HG03280 (cell line): ENCODE data around the gene LY9.

Experiments used
- ATAC-seq: cut with Tn5 transposase; IDR thresholded peaks from one replicate; pipeline ENCODE4 v1.9.1; 2021; ENCODE audit warnings: mild to moderate bottlenecking, moderate library complexity; ENCODE audit not compliant: unreplicated experiment

LY9 gene

DNA sequence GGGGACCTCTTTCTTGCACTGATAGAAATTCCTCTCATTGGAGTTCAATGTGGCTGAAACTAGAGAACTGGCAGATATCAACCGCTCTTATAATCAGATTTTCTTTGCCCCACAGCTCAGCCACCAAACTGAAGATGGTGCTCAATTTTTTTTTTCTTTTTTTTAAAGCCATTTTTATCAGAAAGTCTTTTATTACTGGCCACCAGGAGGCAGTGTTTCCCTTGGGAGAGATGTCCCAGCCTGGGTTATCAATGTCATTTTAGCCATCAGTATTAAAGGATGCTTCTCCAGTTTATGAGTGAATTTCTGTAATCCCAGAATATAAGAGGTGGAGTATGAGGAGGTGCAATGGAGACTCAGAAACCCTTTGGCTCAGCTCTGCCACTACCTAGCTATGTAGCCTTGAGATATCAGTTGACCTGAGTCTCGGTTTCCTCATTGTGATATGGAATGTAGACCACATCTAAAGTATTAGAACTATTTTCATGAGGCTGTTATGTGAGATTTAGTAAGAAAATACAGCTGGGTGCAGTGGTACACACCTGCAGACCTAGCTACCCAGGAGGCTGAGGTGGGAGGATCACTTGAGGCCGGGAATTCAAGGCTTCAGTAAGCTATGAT is 39.1 kb downstream of the LY9 start:
- no peak for ATAC-seq

DNA sequence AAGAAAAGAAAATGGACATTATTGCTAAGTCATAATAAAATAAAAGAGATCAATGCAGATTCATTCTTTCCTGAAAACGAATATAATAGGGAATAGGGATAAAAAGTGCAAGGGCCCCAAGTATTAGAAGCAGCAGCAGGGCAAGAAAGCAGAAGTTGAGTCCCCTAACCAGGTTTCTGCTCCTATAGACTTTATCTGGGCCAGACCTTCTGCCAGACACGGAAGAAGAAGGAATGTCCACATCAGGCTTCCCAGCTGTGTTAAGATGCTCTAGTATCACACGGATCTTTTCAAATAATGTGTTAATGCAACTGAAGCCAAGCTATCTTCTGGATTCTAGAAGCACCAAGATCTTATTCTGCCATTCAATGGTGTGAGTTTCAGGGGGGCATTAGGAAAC is 39.8 kb downstream of the LY9 start:
- ATAC-seq: no peak

DNA sequence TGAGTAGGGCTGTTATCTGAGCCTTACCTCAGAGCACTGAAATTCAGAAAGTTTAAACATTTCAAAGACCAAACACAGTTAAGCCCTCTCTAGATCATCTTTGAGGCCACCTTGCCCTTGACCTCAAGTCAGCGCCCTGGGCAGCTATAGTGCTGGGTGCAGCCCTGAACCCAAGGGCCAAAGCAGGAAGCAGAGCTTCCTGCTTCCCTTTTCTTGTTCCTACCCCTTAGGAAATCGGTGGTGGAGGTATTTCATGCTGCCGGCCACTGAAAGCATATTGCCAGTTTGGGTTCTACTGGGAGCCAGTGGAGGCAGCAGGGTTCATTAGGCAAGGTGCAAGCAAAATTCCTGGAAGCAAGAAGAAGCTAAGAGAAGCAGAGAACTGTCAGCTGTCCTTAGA is 40.6 kb downstream of the LY9 start:
- ATAC-seq: no peak

DNA sequence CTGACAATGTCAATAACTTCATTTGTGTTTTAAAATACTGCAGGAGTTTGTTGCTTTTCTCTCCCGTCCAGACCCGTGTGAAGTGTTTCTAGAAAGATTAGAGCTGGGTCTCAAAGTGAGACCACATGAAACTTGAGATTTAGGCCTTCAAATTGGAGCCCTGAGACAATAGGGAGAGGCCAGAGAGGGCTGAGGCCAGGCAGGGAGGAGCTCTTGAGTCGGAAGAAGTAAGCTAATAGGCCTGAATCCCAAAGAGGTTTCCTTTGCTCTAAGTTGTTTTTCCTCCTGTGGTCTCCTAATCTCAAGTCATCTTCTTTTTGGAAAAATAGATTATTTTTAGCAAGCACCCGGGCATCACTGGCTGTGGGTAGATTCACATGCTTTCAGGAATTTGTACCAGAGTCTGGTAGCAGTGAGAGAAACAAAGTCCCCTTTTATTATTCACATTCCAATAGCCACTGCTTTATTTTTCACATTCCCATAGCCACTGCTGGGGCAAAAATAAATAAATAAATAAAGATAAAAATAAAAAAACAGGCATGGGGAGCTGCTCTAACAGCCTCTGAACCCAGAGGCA is 41.1 kb downstream of the LY9 start:
- ATAC-seq: no peak

DNA sequence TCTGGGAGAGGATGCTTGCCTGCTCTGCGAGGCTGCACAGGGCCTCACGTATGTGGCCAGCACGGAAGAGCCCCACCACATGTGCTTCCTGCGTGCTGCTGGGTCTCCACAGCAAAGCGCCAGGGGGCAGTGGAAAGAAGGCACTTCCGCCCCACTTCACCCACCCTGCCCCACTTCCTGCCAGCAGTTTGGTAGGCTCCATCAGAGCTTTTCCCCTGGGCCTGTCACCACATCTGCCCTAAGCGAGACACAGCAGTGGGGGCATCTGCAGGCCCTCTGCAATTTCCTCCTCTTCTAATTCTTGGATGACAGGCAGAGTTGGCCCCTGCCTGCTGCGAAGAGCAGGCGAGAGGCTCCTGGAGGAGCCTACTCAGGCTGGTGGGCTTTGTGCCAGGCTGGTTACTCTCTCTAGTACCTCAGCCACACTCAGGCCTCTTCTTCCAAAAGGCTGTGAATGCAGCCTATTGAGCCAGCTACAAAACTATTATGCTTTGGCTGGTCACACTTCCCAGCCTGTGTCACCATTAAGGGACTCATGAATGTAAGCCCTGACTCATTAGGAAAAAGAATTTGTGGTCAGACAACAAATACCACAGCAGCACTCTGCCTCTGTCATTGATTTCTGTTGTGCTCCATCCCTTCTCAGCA is 41.7 kb downstream of the LY9 start:
- ATAC-seq: peak; percentile 72

DNA sequence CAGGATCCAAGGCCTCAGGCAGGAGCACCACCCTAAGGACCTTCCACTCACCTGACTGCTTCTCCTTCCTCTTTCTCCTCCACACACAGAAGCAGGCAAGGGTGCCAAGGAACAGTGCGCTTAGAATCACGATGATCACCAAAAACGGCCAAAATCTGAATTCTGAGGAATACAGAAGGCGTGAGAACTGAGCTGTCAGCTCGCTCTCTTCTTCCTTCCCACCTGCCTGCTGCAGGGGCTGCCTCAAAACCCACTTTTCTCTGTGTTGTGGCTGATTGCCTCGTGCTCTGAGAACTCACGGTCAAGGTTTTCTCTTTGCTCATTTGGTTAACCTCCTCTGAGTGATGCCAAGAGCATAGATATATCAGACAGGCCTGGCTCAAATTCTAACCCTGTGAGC is 42.9 kb downstream of the LY9 start:
- ATAC-seq: no peak

DNA sequence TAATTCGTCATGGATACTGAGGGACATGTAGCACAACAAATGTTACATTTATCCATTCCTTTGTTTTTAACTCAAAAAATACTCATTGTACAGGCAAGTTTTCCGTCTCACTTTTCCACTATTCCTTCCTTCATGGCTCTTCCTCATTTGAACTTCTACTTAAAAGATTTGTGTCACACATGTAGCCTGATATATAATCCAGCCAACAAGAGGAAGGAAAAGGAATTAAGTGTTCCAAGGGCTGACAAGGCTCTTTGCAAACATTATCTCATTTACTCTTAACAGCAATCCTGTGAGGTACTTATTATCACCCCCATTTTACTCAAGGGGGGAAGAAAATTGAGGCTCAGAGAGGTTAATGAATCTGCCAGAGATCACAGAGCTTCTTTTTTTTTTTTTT is 43.8 kb downstream of the LY9 start:
- no peak for ATAC-seq

DNA sequence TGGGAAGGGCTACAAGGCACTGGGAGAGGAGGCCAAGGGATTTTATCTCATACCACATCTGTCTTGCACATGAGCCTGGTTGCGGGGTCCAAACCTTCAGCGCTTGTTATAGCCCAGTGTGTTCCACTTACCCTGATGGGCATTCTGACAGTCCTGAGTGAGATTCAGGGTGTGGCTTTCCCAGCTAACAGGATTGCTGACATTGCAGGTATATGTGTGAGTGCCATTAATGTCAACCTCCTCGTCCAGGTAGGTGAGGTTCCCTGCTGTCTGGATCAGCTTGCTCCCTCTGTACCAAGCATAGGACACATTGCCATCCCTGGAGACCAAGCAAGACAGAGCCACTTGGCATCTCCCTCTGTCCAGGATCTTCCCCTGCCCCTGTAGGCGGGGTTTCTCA is 45.1 kb downstream of the LY9 start:
- no peak for ATAC-seq

DNA sequence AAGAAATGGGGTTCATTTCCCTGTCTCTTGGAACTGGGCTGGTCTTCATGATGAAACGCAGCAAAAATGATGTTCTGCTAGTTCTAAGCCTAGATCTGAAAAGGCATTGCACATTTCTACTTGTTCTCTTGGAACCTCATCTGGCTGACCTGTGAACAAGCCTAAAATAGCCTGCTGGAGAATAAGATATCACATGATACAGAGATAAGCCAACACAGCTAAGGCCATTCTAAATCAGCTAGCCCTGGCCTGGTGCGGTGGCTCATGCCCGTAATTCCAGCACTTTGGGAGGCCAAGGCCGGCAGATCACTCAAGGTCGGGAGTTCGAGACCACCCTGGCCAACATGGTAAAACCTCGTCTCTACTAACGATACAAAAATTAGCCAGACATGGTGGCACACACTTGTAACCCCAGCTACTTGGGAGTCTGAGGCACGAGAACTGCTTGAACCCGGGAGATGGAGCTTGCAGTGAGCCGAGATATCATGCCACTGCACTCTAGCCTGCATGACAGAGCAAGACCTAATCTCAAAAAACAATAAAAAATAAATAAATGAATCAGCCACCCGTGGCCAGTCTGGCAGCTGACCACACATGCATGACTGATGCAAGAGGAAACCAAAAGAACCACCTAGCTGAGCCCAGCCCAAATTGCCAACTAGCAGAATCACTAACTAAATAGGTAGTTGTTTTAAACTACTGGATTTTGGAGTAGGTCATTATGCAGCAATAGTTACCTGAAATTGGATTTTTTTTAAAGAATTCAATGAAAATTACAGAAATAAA is 48.7 kb downstream of the LY9 start:
- ATAC-seq: no peak

DNA sequence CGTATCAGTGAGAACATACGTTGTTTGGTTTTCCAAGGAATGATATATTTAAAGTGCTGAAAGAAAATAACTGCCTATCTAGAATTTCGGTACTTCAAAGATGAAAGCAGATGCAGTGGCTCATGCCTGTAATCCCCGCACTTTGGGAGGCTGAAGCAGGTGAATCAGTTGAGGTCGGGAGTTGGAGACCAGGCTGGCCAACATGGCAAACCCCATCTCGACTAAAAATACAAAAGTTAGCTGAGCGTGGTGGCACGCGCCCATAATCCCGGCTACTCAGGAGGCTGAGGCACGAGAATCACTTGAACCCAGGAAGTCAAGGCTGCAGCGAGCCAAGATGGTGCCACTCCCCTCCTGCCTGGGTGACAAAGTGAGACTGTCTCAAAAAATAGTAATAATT is 50.3 kb downstream of the LY9 start:
- no peak for ATAC-seq

DNA sequence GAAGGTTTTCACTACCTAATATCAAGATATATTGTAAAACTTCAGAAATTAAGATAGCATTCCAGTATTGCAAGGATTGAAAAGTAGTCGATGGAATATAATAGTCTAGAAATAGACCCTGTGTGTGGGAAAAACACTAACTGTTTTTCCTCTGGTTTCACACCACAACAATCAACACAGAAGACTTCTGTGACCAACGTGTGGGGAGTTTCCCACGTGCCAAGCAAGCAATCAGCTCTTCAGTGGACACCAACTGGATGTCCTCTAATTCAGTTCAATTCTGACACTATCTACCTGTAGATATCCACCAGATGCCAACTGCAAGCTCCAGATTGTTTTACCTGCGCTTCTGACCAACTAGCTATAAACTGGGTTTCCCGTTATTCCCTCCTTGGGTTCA is 54.6 kb downstream of the LY9 start:
- no peak for ATAC-seq

DNA sequence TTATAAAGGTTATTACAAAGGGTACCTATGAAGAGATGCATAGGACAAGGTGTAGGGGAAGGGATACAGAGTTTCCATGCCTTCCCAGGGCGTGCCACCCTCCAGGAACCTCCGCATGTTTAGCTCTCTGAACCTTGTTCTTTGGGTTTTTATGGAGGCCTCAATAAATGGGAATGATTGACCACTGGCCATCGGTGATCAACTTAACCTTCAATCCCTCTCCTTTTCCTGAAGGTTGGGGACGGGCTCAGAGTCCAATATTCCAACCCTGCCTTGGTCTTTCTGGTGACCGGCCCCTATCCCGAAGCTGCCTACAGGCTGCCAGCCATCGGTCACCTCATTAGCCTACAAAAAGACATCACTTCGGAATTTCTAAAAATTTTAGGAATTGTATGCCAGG is 55.0 kb downstream of the LY9 start:
- no peak for ATAC-seq

DNA sequence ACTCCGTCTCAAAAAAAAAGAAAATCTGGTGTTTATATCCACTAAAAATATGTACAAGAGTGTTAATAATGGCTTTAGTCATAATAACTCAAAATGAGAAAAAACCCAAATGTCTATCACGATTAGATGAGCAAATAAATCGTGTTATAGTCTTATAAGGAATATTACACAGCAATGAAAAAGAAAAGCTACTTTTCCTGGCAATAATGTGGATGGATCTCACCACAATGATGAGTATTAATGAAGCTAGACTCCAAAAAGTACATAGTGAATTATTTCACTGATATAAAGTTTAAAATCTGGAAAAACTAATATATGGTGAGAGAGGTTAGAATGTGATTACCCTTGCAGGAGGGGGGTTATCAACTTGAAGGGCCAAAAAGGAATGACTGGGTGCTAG is 57.0 kb downstream of the LY9 start:
- no peak for ATAC-seq

DNA sequence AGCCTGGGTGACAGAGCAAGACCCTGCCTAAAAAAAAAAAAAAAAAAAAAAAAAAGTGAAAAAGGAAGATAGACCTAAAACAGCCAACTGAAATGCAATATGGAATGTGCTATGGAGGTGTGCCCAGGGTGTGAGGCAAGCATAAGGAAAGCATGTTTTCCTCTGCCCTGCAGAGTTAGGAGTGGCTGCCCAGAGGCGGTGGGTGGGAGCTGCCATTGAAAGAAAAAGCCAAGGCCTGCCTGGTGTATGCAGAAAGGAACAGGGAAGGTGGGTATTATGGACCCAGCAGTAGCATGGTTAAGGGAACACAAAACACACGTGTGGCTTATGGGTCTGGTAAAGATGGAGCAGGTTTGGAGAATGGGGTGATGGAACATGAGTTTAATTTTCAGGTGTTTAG is 57.8 kb downstream of the LY9 start:
- no peak for ATAC-seq

DNA sequence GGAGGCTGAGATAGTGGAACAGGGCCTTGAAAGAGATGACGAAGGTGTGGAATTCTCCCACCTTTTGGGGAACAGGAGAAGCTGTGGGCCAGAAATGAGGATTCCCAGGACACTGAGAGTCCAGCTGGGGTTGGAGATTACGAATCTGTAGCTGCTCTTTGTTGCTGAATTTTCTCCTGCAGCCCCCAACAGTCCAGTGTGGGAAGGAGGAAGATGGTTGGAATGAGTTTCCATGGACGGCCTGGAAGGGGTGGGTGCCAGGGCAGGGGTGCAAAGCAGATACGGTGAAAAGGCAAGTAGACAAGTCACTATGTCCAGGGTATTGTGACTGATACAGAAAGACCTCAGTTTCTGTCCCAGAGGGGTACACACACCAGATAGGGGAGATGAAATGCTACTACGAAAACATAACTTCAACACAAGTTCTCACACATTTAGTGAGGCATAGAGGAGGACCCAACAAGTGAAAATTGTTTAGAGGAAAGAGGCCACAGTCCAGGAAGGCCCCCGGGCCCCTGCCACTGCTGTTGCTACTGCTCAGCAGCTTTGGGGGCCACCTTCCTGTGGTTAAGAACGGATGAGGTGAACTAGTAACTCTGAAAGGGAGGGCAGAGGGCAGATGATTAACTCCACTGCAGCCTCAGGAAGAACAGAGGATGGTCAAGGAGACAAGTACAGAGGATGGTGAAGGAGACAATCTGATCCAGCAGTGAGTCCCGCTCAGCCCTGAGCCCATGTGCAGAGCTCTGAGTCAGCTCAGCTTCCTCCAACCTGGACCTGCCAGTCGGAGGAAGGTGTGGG is 59.4 kb downstream of the LY9 start:
- ATAC-seq: peak; percentile 52

DNA sequence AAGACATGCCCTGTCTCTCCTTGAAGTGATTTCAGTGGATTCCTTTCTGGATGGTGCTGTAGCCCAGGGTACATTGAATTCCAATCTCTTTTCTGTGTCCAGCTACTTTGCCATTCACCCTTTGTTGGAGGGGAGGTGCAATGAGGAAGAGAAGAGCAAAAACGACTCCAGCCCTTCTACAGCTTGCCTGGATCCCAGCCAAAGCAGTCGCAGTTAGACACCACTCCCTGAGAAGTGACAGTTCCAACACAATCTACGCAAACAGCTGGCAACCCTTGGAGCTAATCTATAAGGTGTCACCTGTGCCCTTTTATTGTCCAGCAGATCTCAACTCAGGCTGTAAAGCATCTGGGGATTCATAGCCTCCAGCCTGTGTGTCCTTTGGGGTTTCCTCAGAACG is 62.1 kb downstream of the LY9 start:
- ATAC-seq: no peak

DNA sequence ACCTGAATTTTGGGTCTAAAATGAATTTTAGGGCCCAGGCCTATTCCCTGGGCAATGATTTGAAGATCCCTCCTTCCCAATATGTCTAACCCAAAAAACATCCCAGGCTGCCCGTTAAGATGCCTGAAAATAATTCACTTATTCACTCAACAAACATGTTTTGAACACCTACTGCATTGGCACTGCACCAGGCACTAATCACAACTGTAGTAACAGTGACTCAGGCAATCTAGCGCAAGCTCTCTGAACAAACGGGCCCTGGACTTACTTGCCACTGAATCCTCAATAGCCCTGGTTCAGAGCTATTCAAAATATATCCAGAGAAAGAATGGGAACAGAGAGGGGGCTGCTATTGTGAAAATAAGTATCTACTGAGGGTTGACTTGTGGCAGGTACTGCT is 62.5 kb downstream of the LY9 start:
- no peak for ATAC-seq

DNA sequence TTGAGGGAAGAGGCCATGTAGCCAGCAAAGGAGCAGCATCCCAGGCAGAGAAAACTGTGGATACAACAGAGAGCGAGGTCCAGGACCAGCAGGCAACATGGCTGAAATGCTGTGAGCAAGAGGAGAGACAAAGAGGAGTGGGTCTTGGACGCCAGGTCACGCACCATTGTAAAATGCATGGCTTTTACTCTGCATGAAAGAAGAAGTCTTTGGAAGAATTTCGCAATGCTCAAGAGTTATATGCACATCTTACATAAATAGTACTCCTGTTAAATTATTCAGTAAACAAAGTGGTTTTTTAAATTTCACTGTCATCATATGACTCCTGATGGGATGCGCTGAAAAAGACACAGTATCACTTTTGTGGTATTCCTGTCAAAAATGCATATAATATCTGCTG is 63.2 kb downstream of the LY9 start:
- ATAC-seq: no peak

DNA sequence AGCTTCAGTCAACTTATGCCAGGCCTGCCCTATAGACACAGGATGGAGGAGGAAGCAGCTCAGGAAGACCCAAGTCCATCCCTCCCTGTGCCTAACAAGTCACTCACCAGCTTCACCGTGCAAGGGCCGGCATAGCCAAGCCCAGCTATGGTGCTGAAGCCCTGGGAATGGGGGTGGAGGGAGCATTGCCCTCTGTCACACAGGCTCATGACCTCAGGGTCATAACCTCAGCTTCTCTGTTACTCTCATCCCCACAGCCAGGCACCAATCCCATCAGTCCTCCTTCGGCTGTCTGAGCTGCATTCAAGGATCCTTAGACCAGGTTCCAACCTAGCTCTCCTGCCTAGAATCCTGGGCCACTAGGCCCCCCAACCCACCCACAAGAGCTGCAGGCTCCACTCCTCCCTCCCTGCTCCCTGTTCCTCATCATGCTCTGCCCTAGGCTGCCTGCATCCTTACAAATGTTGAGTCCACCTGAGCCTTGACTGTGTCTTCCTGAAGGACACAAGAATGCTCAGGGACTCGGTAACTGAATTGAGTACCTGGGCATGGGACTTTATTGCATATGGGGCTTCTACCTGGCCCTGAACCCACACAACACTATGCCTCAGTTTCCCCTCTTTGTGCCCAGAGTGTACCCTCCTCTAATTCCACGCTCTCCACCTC is 65.0 kb downstream of the LY9 start:
- ATAC-seq: no peak

DNA sequence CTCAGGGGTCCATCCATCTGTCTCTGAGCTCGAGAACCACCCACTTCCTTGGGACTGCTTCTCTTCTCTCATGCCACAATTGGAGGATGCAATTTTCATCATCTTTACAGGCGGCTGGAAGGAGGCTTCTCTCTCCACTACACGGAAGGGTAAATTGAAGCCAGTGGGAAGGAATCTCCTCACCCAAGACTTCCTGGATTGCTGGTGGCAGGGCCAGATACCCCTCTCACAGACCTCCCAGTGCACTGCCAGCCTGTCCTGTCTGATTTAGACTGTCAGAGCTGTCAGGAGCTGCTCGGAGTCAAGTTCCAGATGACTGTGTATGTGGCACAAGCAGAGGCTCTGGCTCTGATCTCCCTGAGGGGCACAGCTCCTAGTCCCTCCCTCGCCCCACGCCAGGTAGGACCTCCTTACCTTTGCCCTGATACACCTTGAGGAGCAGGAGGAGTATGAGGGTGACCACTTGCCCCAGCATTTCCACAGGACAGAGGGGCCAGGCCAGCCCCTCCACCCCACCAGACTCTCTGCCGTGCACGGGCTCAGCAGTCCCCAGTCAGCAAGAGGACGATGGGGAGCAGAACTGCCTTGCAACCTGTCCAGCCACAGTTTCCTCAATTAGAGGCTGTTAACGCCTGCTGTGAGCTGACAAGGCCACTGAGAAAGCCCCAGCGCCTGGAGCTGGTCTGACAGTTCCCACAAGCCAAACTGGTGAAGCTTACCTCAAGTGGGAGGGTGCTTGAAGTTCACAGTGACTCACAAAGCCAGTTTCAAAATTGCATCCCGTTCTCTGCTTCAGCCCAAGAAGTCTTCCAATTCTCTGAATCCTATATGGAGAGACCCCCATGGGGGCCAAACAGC is 66.5 kb downstream of the LY9 start, which contains the start of gene CD244:
TSS of gene CD244 (minus strand) at position 685 of the 858 bp plus-strand sequence. CDS start at position 475, 210 bp downstream.
- peak; percentile 66 for ATAC-seq
